Body of pancreas (tissue), 4 donors: Measurements from ENCODE around the gene TSPAN31. TPM values are rescaled to one million over a fixed set of nuclear protein-coding genes. Genes with fewer than 3 reads are reported as not detected.

Source experiments
- ATAC-seq: fragments of 150-250 bp; one replicate; pipeline ENCODE4 v1.9.1; 2016
- DNase-seq, 4 donors: peaks; one replicate each; pipeline ENCODE4 v3.0.0-alpha.2; 2019
- H3K27ac ChIP-seq, 4 donors: fragments of 200-600 bp; sonication (generic); 1 replicate in 3 of 4; 2 replicates in 1 of 4; pipeline versions ENCODE4 v1.5.1 to v1.6.1; 2016 to 2019; ENCODE audit warnings: mild to moderate bottlenecking in 1 of 4, mixed read lengths in 1 of 4, moderate library complexity in 1 of 4
- H3K27me3 ChIP-seq, 2 donors: fragments of 200-600 bp; sonication (generic); one replicate each; pipeline ENCODE4 v1.6.0; 2016; ENCODE audit warnings: mild to moderate bottlenecking in 1 of 2
- H3K36me3 ChIP-seq, 2 donors: fragments of 200-600 bp; sonication (generic); replicated peaks in 1 of 2; 2 replicates each; pipeline ENCODE4 v1.5.1; 2016; ENCODE audit warnings: low read depth in 2 of 2; ENCODE audit not compliant: insufficient read depth in 1 of 2
- H3K4me1 ChIP-seq: fragments of 200-600 bp; sonication (generic); one replicate; pipeline ENCODE4 v1.6.0; 2016
- H3K4me3 ChIP-seq, 2 donors: fragments of 200-600 bp; sonication (generic); 1 replicate in 1 of 2; 2 replicates in 1 of 2; pipeline ENCODE4 v1.5.1; 2016 to 2019
- H3K9me3 ChIP-seq, 3 donors: fragments of 200-600 bp; sonication (generic); 1 replicate in 2 of 3; 2 replicates in 1 of 3; pipeline ENCODE4 v1.5.1; 2016
- POLR2A ChIP-seq, 3 donors: fragments of 450-650 bp; IDR thresholded peaks; one replicate each; pipeline ENCODE4 v1.6.1; 2016; ENCODE audit warnings: antibody characterized with exemption in 3 of 3, mild to moderate bottlenecking in 2 of 3
- WGBS, 2 donors: methylation state at CpG; one replicate each; pipeline ENCODE4 v1.1.5; 2017; 5-methylcytosine and 5-hydroxymethylcytosine counted together
- intact Hi-C: fragments of 100-400 bp; cut with DNase I; formaldehyde crosslinking; loops from one replicate; pipeline ENCODE4 v1.15.1; 2023
- total RNA-seq, 2 donors: library from RNA; depleted of rRNA; stranded (reverse); fragments of >200 nt; gene quantifications; one replicate each; pipeline ENCODE4 v1.1.0, GENCODE V29; 2016
- TF ChIP-seq, protein P1 (sequence below), 7 experiments: fragments of 450-650 bp in 4 of 7; fragments of 200-600 bp in 3 of 7; sonication (generic) in 3 of 7; IDR thresholded peaks; one replicate each; pipeline ENCODE4 v1.5.1; 2016 to 2019; ENCODE audit warnings: antibody characterized with exemption in 7 of 7

Gene TSPAN31
- total RNA-seq, 2 donors from 2014 or later = 33.7 to 36.9 TPM

DNA sequence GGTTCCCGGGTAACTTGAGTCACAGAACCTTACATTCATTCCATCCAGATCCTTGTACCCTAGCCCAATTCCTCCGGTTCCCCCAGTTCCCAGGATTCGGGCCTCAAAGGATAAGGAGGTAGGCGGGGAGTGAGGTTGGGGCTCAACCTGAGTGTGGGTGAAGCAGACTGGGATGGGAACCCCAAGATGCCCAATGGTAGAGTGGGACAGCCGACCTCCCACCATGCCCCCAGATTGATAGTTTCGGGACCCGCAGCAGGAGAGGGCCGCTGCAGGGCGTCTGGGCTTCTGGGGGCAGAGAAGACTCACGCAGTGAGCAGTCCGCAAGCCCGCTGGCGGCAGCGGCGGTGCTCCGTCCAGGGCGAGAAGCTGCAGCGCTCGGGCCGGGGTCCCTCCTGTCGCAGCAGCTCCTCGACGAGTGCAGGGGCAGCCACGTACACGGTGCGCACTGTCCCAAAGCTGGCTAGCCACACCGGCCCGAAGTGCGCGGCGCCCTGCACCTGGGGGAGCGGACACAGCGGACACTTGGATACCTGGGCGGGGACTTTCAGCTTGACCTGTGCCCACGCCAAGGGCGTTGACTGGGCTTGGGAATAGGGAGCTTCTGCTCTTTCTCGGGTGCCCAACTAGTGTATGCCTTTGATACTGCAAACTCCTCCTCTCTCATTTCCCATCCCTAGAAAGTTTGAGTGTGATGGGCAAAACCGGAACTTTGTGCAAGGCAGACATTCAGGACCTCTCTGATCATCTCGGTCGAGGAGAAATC, 21.0 kb downstream of the TSPAN31 start:
- H3K36me3 ChIP-seq = peaks cover 0 to 6% of the 10 kb centered on the region in 2 donors
- H3K27ac ChIP-seq = peak overlapping the region in 1 of 4 donors; percentile 44
- H3K27me3 ChIP-seq = no peaks in the 10 kb centered on the region
- no peaks in the 10 kb centered on the region for H3K9me3 ChIP-seq
- WGBS, 2 donors = 2 to 6% methylated on average over 14 to 40 of the region's 40 CpGs
- H3K4me1 ChIP-seq = peaks cover 38% of the 10 kb centered on the region
- TF ChIP-seq, protein P1, sequence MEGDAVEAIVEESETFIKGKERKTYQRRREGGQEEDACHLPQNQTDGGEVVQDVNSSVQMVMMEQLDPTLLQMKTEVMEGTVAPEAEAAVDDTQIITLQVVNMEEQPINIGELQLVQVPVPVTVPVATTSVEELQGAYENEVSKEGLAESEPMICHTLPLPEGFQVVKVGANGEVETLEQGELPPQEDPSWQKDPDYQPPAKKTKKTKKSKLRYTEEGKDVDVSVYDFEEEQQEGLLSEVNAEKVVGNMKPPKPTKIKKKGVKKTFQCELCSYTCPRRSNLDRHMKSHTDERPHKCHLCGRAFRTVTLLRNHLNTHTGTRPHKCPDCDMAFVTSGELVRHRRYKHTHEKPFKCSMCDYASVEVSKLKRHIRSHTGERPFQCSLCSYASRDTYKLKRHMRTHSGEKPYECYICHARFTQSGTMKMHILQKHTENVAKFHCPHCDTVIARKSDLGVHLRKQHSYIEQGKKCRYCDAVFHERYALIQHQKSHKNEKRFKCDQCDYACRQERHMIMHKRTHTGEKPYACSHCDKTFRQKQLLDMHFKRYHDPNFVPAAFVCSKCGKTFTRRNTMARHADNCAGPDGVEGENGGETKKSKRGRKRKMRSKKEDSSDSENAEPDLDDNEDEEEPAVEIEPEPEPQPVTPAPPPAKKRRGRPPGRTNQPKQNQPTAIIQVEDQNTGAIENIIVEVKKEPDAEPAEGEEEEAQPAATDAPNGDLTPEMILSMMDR (IDR thresholded peaks at IDR 0.05) = no peak
- peak in 1 of 3 donors; percentile 9 for TF ChIP-seq POLR2A (IDR thresholded peaks at IDR 0.05)
- peak overlapping the region; percentile 16 to 19 for H3K4me3 ChIP-seq
- intact Hi-C loops = no loop called here
- DNase-seq = peak in 2 of 4 donors; percentile 38
- peak; percentile 22 for ATAC-seq

DNA sequence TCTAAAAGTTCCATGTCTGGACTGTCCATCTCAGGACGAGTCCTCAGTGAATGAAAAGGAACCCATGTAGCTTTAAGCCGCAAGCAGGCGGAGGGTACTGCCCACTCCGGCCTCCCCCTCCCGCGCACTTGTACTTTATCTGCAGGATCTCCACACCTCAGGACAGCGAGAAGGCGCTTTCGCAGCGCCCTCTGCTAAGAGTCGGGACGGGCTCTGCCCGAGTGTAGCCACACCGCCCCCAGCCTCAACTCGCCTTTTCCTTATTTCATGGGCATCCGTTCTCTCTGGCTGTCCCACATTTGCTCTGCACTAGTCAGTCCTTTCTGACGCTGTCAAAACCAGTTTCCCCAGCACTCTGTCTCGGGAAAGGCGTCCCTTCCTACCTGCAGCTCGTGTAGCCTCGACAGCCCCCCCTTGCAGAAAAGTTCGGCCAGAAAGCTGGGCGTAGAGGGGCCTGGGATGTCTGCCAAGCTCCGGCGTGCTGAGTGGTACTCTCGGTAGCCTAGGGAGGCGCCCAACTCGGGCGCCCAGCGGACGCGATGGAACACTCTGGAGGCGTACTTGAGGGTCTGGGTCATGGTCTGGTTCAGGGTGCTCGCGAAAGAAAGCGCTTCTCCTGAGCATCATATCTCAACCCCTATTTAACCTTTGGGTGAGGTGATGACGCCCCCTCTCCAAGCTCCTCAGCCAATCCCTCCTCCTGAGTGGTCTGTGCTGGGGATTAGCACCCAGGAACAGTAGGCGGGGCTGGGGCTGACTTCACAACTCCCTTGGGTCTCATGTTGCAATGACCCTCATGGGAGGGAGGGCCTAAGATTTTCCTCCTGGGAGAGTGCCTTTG, 21.8 kb downstream of the TSPAN31 start, which contains the start of gene CYP27B1:
CYP27B1 (minus strand) TSS at position 615 of the 841 bp plus-strand sequence; CDS start at position 578, 37 bp downstream.
- TF ChIP-seq, protein P1 (IDR thresholded peaks at IDR 0.05) = no peak
- TF ChIP-seq POLR2A (IDR thresholded peaks at IDR 0.05) = peak in 1 of 3 donors; percentile 7
- intact Hi-C loops = no loop called here
- 4 to 5% methylated on average over 26 to 38 of the region's 38 CpGs for whole genome bisulfite sequencing, 2 donors
- Histone ChIP-seq H3K4me1 (peaks cover 46% of the 10 kb centered on the region), H3K9me3 (no peaks in the 10 kb centered on the region), H3K27ac (no peak within 1 kb of the TSS), H3K27me3 (no peaks in the 10 kb centered on the region), H3K36me3 (peaks cover 0 to 6% of the 10 kb centered on the region in 2 donors), H3K4me3 (peak within 1 kb of the TSS in 1 of 2 donors; percentile 19)
- ATAC-seq (peak; percentile 5), DNase-seq (peak in 1 of 4 donors; percentile 37)

DNA sequence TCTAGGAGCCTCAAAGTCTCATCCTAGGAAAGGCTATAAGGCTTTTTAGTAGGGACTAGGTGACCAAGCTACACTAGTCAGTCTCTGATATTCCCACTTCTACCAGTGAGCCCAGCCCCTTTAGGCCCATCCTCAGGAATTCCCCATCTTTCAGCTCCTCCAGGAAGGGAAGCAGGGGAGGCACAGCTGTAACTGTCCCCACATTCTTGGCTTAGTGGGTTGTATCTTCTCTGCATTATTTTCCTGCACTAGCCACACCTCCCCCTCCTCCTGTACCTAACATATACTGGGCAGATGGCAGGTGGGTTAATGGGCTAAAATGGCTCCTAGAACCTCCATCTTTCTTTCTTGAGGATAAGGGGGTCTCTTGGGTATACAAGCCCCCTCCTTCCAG, 22.5 kb downstream of the TSPAN31 start:
- TF ChIP-seq, protein P1 (IDR thresholded peaks at IDR 0.05) = no peak
- TF ChIP-seq POLR2A (IDR thresholded peaks at IDR 0.05) = no peak
- intact Hi-C loops = no loop called here
- H3K4me1 ChIP-seq = peaks cover 46% of the 10 kb centered on the region
- no peaks in the 10 kb centered on the region for H3K27me3 ChIP-seq
- DNase-seq (no peak), ATAC-seq (no peak)
- peaks cover 0 to 6% of the 10 kb centered on the region in 2 donors for H3K36me3 ChIP-seq
- H3K9me3 ChIP-seq = no peaks in the 10 kb centered on the region
- H3K27ac ChIP-seq = no peak overlapping the region
- no peak overlapping the region for H3K4me3 ChIP-seq

DNA sequence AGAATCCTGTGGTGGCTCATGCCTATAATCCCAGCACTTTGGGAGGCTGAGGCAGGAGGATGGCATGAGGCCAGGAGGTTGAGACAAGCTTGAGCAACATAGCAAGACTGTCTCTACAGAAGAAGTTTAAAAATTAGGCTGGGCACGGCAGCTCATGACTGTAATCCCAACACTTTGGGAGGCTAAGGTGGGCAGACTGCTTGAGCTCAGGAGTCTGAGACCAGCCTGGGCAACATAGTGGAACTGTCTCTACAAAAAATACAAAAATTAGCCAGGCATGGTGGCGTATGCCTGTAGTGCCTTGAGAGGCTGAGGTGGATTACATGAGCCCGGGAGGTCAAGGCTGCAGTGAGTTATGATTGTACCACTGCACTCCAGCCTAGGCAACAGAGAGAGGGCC, 23.0 kb downstream of the TSPAN31 start:
- intact Hi-C loops = no loop called here
- DNase-seq (no peak), ATAC-seq (no peak)
- TF ChIP-seq, protein P1 (IDR thresholded peaks at IDR 0.05) = no peak
- TF ChIP-seq POLR2A (IDR thresholded peaks at IDR 0.05) = no peak
- Histone ChIP-seq H3K36me3 (peaks cover 0 to 6% of the 10 kb centered on the region in 2 donors), H3K27ac (no peak overlapping the region), H3K9me3 (no peaks in the 10 kb centered on the region), H3K4me3 (no peak overlapping the region), H3K27me3 (no peaks in the 10 kb centered on the region), H3K4me1 (peaks cover 46% of the 10 kb centered on the region)
- WGBS, 2 donors = 90 to 91% methylated on average over 3 of the region's 3 CpGs
